Superior temporal gyrus (tissue), 1 donor: Measurements from ENCODE around the gene ZSWIM8.
"Not testable (repeated sequence)": the region's sequence is repeated elsewhere in the genome, so short reads cannot be mapped to it uniquely, and the experiment has no call there.

Experiments used
- DNase-seq: peaks from one replicate; pipeline ENCODE4 v3.0.0-alpha.2; 2016; ENCODE audit errors: extremely low spot score

Gene ZSWIM8

DNA sequence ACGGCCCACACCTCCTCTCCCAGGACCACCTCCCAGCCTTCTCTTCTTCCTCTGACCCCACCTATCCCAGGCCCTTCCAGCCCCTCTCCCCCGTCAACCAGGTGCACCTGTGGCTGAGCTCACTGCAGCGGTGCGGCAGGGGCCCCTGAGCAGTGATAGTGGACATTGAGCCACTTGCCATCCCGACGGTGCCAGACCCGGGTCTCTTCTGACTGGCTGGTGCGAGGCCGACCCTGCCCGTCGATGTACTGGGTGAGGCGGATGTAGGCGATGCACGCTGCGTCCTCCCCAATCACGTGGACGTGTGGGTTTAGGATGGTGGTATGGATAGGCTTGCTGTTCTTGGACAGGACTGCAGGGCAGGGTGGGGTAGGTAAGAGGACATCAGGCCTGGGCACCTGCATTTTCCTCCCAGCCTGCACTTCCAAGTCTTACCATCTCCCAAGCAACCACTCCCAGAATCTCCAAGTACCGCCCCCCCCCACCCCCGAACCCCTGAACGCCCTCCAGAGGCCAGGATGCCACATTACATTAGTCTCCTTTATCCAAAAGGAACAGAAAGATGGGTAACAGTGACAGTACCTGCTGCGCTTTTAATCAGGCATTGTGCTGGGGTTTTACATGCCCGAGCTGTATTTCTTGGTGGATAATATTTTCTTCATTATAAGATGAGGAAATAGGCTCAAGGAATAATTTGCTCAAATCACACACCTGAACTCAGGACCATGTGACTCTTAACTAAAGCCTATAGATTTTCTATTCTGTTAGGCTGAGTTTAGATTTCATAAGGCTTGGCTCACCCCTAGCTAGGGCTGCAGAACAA, 29.7 kb downstream of the ZSWIM8 start:
- DNase-seq, result no peak

DNA sequence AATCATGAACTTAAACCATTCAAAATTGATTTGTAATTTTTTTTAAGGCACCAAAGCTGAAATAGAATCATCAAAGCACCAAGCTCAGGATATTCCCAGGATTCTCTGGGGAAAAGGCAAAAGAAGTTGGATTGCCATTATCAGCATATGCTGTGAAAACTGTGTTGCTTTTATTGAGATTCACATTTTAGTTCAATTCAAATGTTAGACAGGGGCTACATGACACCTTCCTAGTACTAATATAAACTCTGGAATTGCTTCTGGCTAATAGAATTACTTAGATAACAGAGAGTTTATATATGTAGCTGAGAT, 30.3 kb downstream of the ZSWIM8 start:
- DNase-seq, result no peak

DNA sequence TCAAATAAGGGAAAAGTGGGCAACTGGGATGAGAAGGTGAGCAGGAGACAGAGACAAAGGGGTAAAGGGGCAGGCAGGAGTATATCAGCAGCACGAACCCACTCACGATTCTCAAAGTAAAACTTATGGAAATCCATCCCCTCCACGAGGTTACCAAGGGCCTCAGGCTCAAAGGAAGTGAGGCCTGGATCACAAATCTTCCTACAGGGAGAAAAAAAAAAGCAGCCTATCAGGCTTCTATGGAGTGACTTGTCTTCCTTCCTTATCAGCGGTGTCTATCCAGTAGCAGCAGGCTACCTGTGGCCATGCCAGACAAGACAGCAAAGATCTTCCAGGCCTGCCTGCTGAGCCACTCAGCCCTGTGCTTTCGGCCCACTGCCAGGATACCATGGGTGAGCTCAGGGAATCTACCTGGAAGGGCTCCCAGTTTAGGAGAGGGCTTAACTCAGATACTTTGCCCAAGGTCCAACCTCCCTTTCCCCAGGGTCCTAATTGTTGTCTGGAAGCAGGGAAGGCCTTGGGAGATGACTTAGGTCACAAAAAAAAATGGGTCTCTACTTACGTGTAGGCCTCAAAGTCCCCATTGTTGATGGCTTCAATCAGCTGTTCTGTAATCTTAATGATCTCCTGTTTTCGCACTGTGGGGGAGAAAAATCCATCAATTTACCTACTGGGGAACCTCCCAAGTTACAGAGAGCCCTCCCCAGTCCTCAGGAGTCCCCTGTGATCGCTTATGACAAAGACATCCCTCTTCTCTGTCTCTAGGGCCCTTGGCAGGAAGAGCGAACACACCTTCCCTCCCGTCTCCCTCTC, 31.7 kb downstream of the ZSWIM8 start:
- no peak for DNase-seq

DNA sequence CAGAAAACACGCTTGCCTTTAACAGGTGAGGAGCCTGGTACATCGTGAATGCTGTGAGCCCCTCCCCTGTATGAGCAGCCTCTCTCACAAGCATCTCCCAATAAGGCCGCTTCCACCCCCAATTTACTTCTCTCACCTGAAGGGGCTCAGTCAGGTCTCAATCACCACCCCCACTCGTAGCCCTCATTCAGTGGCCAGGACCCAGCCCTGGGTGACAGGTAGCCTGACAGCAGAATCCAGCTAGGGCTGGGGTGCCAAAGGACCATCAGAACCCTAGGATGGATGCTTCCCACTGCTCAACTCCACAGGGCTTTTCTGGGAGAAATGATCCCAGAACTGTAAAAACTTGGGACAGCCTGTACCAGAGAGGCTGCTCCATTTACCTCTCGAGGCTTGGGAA, 32.4 kb downstream of the ZSWIM8 start:
- no peak for DNase-seq

DNA sequence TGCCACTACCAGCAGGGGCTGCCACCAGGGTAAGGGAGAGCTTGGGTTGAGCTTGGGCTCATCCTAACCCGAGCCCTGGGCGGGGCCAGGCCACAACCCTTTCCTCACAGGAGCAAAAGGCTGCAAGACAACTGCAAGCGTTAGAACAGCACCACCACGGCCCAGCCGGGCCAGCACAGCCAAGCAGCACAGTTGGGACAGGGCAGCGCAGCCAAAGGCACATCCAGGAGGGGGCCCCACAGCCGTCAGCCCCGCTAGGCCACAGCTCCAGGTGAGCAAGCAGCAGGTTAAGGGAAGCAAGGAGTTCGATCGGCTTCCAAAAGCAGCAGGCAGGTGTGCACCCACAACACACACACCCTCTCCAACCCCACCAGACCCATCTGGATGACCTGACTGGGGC, 33.0 kb downstream of the ZSWIM8 start:
- no peak for DNase-seq

DNA sequence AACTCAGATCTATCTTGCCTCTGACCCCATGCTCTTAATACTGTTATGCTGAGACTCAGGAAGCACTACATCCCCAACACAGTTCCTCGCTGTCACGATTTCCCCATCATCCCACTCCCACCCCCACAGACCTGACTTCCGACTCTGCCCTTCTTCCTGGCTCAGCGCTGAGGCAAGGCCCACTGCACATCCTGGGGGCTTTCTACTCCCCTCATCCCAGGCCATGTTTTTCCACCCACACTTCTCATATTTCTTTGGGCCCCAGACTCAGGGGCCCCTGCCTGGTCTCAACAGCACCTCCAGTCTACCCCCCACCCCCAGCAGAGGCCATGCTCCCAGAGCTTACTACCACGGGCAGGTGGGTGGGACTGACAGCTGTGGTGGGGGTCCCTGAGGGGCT, 33.7 kb downstream of the ZSWIM8 start:
- no peak for DNase-seq

DNA sequence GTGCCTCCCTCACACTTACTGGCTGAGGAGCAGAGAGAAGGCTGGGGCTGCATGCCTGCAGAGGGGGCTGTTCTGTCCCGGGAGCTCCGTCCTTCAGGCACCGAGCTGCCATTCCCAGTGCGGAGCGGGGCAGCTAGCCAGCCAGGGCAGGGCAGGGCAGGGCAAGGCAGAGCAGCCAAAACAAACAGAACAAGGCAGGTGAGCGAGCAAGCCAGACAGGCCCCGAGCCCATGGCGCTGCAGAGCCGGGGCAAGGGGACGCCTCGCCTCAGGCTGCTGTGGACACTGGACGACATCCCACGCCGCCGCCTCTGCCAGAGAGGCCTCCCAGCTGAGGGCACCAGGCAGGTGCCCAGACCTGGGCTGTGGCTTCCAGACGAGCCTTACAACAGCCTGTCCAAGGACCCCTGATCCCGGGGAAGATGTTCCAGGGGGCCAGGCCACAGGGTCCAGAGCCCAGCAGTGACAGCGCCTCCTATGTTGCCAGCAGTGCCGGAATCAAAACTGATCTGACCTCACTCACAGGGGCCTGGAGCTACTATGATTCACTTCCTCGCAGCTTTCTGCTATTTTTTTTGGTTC, 34.2 kb downstream of the ZSWIM8 start:
- DNase-seq, result no peak

DNA sequence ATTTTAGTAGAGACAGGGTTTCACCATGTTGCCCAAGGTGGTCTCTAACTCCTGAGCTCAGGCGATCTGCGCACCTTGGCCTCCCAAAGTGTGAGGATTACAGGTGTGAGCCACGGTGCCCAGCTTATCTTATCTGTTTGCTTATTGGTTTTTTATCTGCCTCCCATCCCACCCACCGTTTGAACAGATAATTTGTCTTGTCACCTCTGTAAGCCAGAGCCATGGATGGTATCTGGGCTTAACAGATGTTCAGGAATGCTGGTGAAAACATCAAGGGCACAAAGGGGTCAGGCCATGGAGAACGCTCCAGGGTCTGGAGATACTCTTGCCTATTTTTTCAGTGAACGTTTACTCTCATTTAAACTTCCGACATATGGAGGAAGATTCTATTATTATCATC, 38.0 kb downstream of the ZSWIM8 start:
- no peak for DNase-seq

DNA sequence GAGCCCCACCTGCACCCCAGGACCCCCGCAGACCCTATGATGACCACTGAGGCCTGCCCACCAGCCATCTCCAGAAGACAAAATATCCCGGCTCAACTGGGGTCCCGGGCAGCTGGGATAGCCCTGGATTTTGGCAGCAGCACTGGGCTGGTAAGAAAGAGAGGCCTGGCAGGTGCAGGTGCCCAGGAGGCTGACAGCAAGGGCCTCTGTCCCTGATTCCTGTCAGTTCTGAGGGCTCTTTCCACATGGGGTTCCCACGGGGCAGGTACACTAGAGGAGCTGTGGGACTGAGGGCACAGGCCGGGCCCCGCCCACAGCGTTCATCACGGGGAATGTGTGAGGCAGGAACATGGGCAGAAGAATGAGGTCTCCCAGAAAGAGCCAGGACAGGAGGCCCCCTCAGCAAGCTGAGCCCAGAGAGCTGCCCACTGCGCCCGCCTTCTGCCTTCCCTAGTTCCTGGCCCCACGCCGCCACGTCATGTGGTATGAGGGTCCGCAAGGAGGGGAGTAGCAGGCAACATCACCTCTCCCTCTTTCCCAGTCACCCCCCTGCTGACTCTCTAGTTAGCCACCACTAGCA, 38.8 kb downstream of the ZSWIM8 start:
- no peak for DNase-seq

DNA sequence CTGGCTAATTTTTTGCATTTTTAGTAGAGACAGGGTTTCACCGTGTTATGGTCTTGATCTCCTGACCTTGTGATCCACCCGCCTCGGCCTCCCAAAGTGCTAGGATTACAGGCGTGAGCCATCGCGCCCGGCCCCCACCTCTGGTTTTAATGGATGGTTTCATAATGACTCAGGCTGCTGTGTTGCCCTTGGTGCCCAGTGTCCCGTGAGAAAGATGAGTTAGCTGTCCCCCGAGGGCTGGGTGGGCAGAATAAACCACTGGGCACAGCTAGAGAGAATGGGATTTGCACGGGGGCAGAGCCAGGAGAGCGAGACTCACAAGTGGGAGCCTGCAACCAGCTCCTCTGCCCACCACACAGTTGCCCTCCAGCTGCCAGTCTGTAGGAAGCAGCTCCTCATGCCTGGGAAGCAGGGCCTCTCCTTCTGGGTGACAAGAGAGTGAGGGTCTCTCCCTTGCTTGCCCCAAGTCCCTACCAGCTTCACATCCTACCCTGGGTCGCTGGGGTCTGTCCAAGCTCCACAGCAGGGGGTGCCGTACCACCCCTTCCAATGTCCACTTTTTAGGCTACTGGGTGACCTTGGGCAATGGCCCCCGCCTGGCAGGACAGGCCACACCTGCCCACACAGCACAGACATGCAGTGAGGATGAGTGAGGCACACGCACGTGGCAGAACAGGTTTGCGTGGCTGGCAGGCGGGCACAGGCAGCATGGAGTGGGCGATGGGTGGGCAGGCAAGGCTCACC, 42.1 kb downstream of the ZSWIM8 start:
- DNase-seq, result no peak

DNA sequence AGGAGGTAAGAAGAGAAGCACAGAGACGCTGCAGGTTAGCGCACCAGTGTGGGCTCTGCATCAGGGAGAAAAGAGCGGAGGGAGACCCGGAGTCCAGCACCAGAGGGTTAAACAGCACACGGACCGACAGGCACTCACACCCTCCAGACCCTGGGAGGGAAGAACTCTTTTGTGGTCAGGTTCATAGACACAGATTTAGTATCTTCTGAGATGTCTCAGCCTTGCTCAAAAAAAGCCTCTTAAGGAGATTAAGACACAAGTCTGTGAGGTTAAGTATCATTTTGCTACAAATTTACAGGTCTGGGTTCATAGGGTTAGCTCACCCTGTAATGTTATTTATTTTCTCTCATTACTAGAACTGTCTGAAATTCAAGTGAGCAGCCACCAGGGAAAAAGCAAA, 42.8 kb downstream of the ZSWIM8 start:
- no peak for DNase-seq

DNA sequence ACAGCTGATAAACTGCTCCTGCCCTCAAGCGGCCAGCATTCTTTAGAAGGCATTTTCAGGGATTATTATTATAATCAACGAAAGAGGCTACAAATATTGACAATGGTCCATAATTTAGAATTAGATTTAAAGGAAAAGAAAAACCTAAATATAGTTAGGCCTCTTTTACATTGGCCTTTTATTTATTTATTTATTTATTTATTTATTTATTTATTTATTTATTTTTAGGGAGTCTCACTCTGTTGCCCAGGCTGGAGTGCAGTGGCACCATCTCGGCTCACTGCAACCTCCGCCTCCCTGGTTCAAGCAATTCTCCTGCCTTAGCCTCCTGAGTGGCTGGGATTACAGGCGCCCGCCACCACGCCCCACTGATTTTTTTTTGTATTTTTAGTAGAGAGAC, 43.7 kb downstream of the ZSWIM8 start:
- not testable (repeated sequence) for DNase-seq

DNA sequence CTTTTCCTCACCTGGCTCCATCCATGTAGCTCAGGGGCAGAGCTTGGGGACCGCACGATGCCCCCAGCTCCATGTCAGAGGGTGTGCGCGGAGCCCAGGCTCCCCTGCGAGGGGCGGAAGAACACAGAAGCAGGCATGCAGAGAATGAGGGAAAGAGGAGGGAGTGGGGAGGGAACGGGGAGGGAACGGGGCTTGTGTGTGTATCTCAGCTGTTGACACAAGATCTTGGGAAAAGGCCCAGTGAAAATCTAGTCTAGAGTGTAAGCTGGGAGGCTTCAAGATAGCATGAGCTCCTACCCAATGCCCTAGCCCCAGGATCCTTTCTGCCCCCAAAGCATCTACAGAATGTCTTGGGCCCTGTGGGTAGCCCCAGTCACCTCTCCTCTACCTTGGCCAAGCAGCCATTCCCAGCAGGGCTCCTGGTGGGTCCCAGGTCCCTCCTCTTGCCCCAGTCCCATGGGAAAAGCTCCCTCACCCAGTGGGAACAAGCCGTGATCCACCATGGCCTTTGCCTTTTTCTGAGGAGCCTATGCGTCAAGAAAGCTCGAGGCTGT, 51.1 kb downstream of the ZSWIM8 start:
- no peak for DNase-seq

DNA sequence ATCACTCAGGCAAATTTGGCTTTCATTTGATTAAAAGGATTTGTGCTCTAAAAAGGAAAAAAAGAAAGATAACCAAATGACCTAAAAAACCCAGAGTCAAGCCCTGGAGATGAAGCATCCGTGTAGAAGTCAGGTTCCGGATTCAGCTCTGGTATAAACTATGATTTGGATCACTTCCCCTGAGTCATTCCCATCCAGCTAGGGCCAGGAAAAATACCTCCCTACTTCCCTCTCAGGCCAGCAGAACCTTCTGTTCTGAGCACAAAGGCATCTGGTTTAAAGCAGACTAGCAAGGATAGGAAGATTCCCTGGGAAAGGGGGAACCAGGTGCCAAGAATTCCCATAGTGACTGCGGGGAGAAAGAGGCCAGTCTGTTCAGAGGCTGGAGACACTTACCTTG, 51.7 kb downstream of the ZSWIM8 start:
- DNase-seq, result no peak

DNA sequence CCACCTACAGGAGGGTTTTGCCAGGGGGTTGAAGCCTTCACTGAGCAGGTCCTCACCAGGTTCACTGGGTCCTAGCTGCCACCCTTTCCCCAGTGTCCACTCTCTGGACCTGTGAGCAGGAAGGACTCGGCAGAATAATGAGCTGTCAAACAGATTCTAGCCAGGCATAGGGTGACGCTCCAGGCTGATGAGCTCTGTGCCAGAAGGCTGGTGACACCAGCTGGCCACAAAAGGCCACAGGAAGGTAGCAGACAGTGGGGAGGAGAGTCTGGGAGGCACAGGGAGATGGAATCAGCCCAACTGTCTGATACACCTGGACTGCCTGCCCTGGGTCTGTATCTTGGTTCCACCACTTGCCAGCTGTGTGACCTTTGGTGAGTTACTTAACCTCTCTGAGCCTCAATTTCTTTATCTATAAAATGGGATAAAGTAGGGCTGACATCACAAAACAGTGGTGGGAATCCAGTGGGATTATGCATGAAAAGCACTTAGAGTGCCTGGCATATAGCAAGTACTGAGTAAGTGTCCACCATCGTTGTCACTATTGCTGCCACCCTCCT, 52.7 kb downstream of the ZSWIM8 start:
- no peak for DNase-seq

DNA sequence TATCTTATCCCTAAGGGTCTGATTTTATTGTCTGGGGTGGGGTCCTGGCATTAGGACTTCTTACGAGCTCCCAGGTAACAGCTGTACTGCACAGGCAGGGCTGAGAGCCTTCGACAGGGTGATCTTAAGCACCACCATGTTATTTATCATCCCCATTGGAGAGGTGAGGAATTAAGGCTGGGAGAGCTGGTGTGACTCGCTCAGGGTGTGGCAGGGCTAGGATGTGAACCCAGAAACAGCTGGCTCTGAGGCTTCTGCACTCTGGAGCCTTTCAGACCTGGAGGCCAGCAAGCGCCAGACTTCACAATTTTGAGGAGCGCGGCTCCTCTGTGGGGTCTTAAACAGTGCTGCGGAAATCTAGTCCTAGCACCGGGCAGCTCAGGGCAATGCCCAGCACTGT, 53.4 kb downstream of the ZSWIM8 start:
- DNase-seq, result no peak

DNA sequence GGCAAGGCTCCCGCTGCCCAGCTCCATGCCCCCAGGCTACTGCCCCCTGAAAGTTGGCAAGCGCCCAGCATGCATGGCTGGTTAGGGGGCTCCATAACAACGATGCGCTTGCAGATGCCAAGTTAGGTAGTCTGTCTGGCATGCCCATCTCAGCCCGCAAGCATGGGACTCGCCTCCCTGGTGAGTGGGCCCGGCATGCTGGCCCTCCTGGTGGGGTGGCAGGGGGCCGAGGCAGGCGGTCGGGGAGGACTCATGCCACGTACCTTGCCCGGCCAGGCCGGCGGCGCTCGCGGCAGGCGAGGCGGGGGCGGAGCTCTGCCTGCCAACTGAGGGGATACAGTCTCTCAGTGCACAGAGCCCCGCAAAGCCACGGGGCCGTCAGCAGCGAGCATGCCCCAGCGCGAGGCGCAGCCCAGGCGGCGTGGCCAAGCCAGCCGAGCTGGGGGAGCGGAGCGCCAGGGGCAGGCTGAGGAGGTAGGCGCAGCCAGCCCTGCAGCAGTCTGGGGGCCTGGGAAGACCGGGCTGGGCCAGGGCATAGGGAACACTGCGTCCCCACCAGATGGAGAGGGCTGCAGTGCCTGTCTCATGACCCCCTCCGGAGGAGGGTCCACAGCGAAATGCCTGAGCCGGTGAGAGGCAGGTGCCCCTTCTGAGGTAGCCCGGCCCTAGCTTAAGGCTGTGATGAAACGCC, 54.0 kb downstream of the ZSWIM8 start:
- DNase-seq, result no peak

DNA sequence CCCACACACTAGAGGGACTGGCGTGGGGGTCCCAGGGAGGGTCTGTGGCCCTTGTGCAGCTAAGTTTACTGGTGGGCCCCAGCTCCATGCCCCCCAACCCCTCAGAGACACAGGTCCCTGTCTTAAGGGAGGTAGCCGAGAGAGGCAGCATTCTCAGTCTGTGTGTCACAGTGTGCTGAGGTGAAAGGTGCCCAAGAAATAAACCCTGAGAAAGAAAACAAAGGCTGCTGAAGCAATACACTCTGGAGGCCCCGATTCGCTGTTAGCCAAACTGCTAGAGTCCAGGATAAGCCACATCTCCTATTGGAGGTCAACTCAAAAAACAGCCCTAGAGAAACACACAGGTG, 54.6 kb downstream of the ZSWIM8 start:
- no peak for DNase-seq

DNA sequence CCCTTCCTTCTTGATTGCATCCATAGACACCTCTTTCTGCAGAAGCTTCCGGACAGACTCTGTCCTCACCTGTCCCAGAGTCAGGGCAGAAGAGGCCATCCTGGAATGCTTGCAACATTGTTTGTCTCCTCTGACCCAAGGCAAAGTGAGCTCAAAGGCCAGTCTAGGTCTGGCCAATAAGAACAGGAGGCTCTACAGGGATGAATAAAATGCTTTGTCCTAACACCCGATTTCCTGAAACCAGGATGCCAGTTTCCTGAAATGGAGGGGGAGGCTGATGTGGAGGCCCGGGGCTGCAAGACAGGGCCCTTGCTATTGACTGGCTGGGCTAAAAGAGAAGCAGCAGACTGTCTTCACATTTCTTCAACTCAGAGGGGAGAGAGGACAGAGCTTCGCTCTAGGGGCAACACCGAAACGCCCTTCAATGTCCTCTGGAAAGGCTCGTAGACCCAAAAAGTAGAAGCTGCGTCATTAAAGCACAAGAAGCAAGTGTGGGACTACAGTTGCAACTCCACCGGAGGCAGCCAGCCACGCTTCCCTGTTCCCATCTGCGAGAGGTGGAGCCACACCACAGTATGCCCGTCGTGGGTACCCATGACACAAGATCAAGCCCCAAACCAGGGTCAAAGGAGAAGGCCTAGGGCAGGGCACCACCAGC, 55.1 kb downstream of the ZSWIM8 start:
- DNase-seq, result no peak

DNA sequence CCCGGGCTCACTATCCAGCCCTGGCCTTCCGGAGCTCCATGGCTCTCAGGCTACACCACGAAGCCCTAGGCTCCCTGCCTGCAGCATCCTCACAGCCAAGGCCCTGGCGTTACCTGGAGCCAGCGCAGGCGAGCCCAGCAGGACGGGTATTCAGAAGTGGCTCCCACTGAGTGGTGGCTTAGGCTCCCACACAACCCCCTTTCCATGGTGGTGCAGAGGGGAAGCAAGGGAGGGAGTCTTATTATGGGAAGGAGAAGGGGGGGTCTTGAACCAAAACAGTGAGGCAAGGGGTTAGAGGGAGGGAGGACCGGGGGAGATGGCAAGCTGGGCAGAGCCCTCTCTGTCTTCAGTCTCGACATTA, 55.6 kb downstream of the ZSWIM8 start:
- DNase-seq, result no peak
